RWPE2 (cell line): ENCODE results near the gene MOCOS.

ENCODE experiments used
- ATAC-seq: fragments of 200-7000 bp; cut with Tn5 transposase; 3 replicates; pipeline ENCODE4 v1.9.1; 2021; ENCODE audit warnings: low read depth
- DNase-seq: peaks from one replicate; pipeline ENCODE4 v3.0.0-alpha.2; 2020; ENCODE audit warnings: low spot score
- H3K27ac ChIP-seq: fragments of 450-650 bp; 2 replicates; pipeline ENCODE4 v1.5.1; 2017; ENCODE audit warnings: mild to moderate bottlenecking; ENCODE audit not compliant: poor library complexity, severe bottlenecking
- H3K27me3 ChIP-seq: fragments of 250-450 bp; sonication (Bioruptor Pico); 2 replicates; pipeline ENCODE4 v1.5.1; 2021; ENCODE audit warnings: mild to moderate bottlenecking, moderate library complexity; ENCODE audit not compliant: insufficient read depth, poor library complexity, severe bottlenecking
- H3K36me3 ChIP-seq: fragments of 250-450 bp; sonication (Bioruptor Pico); 2 replicates; pipeline ENCODE4 v1.5.1; 2020; ENCODE audit warnings: low read depth, mild to moderate bottlenecking, moderate library complexity
- H3K4me1 ChIP-seq: fragments of 250-450 bp; sonication (Bioruptor Pico); 2 replicates; pipeline ENCODE4 v1.5.1; 2021; ENCODE audit warnings: mild to moderate bottlenecking, moderate library complexity; ENCODE audit not compliant: insufficient read depth, poor library complexity, severe bottlenecking
- H3K4me3 ChIP-seq: fragments of 250-450 bp; sonication (Bioruptor Pico); 2 replicates; pipeline ENCODE4 v1.5.1; 2021; ENCODE audit warnings: mild to moderate bottlenecking, moderate library complexity; ENCODE audit not compliant: severe bottlenecking
- H3K9me3 ChIP-seq: fragments of 250-450 bp; sonication (Bioruptor Pico); 2 replicates; pipeline ENCODE4 v1.5.1; 2021; ENCODE audit warnings: mild to moderate bottlenecking, moderate library complexity; ENCODE audit not compliant: severe bottlenecking
- TF ChIP-seq, protein P1 (sequence below): fragments of 450-650 bp; IDR thresholded peaks from one replicate; pipeline ENCODE4 v1.5.1; 2017; ENCODE audit warnings: mild to moderate bottlenecking, moderate library complexity; ENCODE audit not compliant: poor library complexity, severe bottlenecking

Gene MOCOS

DNA sequence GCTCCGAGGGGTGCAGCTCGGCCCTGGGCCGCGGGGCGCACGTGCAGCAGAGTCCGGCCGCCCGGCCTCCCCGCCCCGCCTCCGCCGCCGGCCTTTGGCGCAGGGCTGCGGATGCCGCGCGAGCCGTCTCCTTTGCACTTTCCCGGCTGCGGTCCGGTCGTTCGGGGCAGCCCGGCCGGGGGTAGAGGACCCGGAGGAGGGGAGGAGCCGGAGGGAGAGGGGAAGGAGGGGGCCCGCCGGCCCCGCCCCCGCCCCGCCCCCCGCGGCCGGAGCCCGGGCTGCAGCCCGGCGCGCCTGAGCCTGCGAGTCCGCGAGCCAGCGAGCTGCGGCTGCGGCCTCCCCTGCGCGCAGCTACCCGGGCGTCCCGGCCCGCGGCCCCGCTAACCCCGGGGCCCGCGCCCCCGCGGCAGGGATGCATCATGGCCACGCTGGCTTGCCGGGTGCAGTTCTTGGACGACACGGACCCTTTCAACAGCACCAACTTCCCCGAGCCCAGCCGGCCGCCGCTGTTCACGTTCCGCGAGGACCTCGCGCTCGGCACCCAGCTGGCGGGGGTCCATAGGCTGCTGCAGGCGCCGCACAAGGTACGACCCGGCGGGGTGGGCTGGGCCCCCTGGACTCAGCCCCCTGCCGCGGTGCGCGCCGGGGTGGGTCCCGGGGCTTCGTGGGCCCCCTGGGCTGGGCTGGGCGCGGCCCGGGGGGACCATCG is 110.3 kb downstream of the MOCOS start, which contains the start of gene FHOD3:
TSS of gene FHOD3 (plus strand) at position 297 of the 709 bp plus-strand sequence. CDS start at position 420, 123 bp downstream.
- Histone ChIP-seq H3K9me3 (no peaks in the 10 kb centered on the region), H3K27ac (peak within 1 kb of the TSS; percentile 66), H3K27me3 (no peaks in the 10 kb centered on the region), H3K4me1 (peaks cover 21% of the 10 kb centered on the region), H3K36me3 (no peaks in the 10 kb centered on the region), H3K4me3 (peak within 1 kb of the TSS; percentile 60)
- ATAC-seq (peak; percentile 63), DNase-seq (no peak)
- TF ChIP-seq, protein P1, sequence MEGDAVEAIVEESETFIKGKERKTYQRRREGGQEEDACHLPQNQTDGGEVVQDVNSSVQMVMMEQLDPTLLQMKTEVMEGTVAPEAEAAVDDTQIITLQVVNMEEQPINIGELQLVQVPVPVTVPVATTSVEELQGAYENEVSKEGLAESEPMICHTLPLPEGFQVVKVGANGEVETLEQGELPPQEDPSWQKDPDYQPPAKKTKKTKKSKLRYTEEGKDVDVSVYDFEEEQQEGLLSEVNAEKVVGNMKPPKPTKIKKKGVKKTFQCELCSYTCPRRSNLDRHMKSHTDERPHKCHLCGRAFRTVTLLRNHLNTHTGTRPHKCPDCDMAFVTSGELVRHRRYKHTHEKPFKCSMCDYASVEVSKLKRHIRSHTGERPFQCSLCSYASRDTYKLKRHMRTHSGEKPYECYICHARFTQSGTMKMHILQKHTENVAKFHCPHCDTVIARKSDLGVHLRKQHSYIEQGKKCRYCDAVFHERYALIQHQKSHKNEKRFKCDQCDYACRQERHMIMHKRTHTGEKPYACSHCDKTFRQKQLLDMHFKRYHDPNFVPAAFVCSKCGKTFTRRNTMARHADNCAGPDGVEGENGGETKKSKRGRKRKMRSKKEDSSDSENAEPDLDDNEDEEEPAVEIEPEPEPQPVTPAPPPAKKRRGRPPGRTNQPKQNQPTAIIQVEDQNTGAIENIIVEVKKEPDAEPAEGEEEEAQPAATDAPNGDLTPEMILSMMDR: no peak

DNA sequence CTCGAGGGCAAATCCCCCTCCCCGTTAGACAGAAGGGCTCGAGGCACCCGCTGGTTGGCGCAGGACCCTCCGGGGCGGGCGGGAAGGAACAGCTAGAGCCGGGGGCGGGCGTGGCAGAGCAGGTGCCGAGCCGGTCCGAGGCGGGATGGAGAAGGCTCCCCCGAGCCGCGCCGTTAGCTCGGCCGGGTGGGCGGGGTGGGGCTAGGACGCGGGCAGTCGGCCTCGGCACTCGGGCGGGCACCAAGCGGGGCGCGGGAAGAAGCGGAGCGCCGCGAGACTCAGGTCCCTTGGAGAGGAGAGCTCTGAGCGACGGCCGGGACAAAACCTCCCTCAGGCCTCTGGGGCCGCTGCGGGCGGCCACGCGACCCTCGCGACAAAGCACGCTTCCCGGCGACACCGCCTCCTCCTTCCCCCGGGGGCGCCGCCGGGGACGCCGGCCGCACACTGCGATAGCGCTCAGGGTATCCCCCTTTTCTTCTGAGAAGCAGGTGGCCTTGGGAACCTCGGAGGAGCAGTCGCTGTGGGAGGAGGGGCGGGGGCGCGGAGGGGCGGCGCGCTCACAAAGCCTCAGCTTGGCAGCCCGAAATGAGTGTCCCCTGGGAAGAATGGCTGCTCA is 110.9 kb downstream of the MOCOS start:
- DNase-seq (no peak), ATAC-seq (peak; percentile 20; the same call in 2 of the 3 replicates)
- Histone ChIP-seq H3K4me3 (peak overlapping the region; percentile 60), H3K36me3 (no peaks in the 10 kb centered on the region), H3K4me1 (peaks cover 24% of the 10 kb centered on the region), H3K27ac (peak overlapping the region; percentile 66), H3K9me3 (no peaks in the 10 kb centered on the region), H3K27me3 (no peaks in the 10 kb centered on the region)
- TF ChIP-seq, protein P1: no peak

DNA sequence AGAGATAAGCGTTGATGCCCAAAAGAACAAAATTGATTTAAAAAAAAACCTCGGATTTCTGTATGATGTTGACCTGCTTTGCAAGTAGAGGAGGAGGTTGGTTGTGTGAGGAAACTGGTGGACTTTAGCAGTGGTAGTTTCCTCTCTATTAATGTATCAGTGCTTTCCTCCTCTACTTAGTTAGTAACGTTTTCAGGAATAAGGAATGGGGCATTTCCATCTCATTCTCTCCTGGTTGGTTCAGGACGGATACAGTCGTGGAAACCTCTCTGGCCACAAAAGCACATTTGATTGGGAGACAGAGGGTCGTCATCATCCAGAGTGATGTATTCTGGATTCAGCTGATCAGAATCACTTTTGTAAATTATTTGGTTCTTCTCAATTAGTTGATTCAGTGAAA is 111.7 kb downstream of the MOCOS start:
- Histone ChIP-seq H3K36me3 (no peaks in the 10 kb centered on the region), H3K4me1 (peaks cover 24% of the 10 kb centered on the region), H3K27me3 (no peaks in the 10 kb centered on the region), H3K4me3 (peak overlapping the region; percentile 60), H3K27ac (no peak overlapping the region), H3K9me3 (no peaks in the 10 kb centered on the region)
- ATAC-seq (no peak), DNase-seq (no peak)
- TF ChIP-seq, protein P1: no peak

DNA sequence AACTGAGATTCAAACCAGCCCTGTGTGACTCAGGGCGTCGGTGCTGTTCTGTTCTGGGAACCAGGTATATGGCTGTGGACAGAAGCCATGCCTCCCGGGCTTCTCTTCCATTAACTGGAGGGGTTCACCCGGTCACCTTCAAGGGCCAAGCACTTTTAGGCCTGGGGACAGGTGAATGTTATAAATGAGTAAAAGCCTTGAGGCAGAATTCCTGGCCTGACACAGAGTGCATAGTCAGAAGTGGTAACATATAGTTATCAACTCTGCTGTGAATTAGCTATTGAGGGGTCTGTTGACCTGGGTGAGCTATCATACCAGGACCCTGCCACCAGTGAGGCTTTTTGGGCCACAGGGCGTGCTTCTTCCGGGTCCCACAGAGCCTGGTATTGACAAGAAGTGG is 112.9 kb downstream of the MOCOS start:
- H3K27me3 ChIP-seq: no peaks in the 10 kb centered on the region
- no peak for DNase-seq

More for the DNA sequence above, 112.9 kb downstream of the MOCOS start:
- peaks cover 31% of the 10 kb centered on the region for H3K4me1 ChIP-seq
- no peak overlapping the region for H3K27ac ChIP-seq
- TF ChIP-seq, protein P1: no peak
- H3K9me3 ChIP-seq: no peaks in the 10 kb centered on the region
- no peaks in the 10 kb centered on the region for H3K36me3 ChIP-seq
- ATAC-seq: no peak
- no peak overlapping the region for H3K4me3 ChIP-seq
